Measurements from ENCODE around the gene AKR1C2.
A peak's percentile ranks its signal among the peaks of the same experiment; 100 is the strongest.
"Not testable (repeated sequence)": the region's sequence is repeated elsewhere in the genome, so short reads cannot be mapped to it uniquely, and the experiment has no call there.

The AKR1C2 gene

DNA sequence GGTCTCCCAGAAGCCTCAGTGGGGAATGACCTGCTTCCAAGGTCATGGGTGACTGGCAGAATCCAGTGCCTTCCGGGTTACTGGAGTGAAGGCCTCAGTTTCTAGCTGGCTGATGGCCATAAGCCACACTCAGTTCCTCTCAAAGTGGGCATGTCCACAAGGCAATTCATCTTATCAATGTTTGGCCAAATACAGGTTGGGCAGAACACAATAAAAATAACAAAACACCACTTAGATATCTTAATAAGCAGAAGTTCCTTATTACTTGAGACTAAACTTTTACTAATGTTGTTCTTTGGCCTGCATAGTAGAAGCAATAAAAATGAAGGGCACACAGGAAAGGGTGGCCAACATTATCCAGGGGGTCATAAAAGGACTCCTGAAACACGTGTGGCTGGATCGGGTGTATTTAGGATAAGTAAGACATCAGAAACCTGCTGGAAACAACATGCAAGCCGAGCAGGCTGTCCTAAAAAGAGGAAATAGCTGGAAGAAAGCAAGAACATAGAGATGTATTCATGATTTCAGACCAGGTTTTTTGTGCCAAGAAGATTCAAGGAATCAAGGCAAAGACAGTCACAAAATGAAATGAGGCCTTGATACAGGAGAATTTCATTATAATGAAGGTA lies 19.6 kb upstream of the AKR1C2 start:
- DNase-seq, result peak in 1 of 2 donors; percentile 28

DNA sequence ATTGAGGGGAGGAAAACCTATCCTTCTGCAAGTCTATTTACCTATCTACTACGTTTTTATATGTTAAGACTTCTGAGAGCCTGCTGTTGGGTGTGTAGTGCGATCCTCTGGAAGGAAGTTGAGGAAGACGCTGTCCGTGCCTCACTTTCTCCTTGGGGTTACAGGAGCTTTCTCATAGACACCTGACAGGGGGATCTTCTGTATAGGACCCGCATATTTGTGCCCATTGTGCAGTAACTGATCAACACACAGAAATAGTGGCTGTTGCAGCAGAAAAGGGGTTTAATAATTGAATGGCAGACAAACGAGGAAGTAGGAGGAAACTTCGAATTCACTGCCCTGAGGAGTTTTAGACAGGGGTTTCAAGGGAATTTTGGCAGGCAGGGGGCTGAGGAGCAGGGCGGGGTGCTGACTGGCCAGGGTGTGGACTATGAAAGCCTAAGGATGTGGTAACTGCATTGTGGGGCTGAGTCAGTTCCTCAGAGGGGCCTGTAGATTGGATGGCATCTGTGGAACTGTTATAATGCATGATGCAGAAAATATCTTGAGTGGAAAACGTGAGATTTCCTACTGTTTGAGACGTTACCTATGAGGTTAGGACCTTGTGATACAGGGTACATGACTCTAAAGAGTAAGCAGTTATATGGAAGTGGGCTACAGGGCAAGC lies 18.1 kb upstream of the AKR1C2 start:
- not testable (repeated sequence) for DNase-seq

- DNase-seq, result not testable (repeated sequence)
These were observed 16.3 kb upstream of the AKR1C2 start for GRCh38 chr10:5019770-5020612.

GRCh38 chr10:5018671-5019277 lies 15.1 kb upstream of the AKR1C2 start:
- peak; percentile 33 to 41 for DNase-seq

DNA sequence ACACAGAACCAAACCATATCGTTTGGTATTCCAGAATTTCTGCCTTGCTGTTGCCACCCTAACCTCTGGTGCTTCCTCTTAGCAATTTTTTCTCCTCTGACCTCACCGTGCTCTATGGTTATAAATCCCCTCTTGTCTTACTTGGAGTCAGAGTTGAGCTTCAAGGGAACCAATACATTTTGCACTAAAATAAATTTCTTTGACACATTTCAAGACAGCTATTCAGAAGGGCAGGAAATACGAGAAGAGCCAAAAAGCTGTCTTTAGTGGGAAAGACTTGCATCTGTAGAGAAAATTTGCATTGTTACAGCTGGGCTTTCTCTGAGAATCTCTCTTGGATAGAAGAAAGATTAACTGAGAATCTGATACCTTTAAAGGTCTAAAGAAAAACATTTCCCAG lies 14.5 kb upstream of the AKR1C2 start:
- DNase-seq, result no peak

DNA sequence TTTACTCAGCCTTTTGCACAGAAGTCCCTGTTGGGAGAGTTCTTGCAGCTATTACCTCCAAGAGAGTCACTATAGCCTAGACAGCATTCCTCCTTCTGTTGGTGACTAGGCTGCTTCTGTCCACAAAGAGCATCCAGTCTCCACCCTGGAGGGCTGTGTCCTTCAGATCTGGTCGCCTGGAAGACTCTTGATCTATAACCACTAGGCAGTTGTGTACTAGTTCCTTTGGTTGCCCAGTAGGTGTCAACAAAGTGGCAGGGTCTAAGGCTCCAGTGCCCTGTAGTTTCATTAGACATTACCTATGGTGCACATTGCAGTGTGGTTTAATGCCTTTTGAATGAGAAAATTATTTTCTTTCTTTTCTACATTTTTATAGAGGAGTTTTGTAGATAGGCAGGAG lies 11.3 kb upstream of the AKR1C2 start:
- DNase-seq, result peak in 1 of 2 donors; percentile 6

DNA sequence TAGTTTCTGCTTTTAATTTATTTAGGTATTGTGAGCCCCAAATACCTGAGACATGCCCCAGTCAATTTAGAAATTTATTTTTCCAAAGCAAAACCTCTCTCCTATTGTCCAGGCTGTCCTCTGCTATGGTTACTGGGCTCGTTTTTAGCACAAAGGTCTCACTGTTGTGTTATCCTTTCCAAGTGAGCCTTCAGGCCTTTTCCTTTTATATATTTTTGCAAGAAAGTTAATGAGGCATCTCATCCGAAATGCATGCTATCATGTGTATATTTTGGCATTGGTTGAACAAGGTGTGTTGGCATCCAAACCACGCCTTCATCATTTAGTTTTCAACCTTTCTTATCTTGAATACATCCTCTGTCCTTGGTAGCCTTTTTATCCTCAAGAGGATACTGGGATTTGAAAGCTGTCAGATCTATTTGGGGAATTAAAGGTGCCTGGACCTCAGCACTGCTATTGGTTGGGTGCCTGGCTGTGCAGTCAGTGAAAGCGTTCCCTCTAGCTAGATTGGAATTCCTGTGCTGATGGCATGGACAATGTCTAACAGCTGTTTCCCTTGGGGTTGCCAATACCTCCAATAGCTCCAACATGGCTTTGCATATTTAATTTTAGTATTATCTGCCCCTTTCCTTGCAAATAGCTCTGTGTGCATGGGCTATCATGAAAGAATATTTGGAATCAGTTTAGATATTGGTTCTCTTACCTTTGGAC lies 10.7 kb upstream of the AKR1C2 start:
- DNase-seq, result not testable (repeated sequence)

DNA sequence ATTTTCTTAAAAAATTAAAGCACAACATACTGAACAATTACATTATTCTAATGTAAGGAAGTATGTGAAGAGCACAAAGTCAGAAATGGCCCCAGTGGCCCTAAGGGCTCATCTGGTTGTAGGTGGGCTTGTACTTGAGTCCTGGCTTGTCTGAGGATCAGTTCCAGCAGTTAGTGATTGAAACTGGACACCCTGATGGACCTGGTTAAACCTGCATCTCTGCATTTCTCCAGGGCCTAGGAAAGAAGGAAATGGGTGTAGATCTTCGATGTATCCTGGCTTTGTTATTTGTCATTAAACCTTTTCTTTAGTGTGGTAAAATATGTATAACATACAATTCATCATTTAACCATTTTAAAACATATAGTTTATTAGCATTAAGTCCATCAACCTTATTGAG lies 9.7 kb upstream of the AKR1C2 start:
- DNase-seq, result no peak

- DNase-seq, result no peak
These were observed 8.9 kb upstream of the AKR1C2 start for GRCh38 chr10:5012595-5012994.

GRCh38 chr10:5011392-5011791 lies 7.7 kb upstream of the AKR1C2 start:
- not testable (repeated sequence) for DNase-seq

- DNase-seq, result not testable (repeated sequence)
These were observed 6.4 kb upstream of the AKR1C2 start for GRCh38 chr10:5010043-5010442.

- not testable (repeated sequence) for DNase-seq
These were observed 5.3 kb upstream of the AKR1C2 start for GRCh38 chr10:5008857-5009548.

DNA sequence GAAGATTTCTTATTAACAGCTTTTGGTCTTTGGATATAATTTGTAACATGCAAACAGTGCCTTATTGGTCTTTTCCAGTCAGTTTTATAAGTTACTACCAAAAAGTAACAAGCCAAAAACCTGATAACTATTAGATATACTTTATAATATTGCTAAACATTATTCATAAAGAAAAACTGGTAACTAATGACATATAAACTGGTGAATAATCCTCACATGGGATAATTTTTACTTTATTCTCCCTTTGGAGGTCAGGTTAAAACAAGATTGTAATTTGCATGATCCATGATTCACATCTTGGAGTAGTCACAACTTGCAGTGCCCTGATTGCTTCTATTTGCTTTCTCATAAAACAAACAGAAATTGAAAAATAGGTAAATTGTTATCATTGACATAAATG lies 844 bp upstream of the AKR1C2 start:
- not testable (repeated sequence) for DNase-seq

- DNase-seq, result not testable (repeated sequence)
These were observed 351 bp upstream of the AKR1C2 start for GRCh38 chr10:5004030-5004385.

GRCh38 chr10:5002013-5002727 lies 1.5 kb downstream of the AKR1C2 start:
- no peak for DNase-seq

DNA sequence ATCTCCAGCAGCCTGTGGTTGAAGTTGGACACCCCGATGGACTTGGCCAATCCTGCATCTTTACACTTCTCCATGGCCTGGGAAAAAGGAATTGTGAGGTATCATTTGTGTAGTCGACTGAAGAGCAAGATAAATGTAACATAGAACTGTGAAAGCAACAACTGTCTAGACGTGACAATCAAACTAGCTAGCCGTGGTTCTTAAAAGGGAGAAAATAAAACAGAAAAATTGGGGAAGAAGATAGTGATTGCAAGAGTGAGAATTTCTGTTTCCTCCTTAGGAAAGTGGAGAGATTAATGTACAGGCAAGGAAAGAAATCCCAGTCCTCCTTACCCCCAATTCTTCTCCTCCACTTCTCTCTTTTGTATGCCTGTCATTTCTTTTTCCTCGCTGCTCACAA lies 5.0 kb downstream of the AKR1C2 start:
- DNase-seq, result no peak

DNA sequence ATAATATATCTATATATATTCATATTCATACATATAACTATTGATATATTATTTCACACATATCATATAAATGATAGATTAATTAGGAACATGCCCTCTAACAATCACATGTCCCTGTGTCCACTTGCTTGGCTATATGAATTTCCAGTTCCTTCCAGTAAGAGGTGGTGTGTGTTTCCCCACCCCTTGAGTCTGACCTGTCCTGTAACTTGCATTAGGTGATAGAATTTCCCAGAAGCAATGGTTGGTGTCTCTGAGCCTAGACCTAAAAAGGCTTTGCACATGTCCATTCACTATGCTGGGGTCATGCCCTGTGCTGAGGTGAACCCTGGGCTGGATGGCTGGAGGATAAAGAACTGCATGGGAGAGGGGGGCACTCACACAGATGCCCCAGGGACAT lies 9.4 kb downstream of the AKR1C2 start:
- DNase-seq, result not testable (repeated sequence)

DNA sequence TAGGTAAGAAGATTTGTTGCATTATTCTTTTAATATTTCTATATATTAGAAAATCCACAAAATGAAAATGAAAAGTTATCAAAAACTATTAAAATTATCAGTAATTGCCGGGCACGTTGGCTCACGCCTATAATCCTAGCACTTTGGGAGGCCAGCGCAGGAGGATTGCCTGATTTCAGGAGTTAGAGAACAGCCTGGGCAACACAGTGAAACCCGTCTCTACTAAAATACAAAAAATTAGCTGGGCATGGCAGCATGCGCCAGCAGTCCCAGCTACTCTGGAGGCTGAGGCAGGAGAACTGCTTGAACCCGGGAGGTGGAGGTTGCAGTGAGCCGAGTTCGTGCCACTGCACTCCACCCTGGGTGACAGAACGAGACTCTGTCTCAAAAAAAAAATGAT lies 11.1 kb downstream of the AKR1C2 start:
- not testable (repeated sequence) for DNase-seq

DNA sequence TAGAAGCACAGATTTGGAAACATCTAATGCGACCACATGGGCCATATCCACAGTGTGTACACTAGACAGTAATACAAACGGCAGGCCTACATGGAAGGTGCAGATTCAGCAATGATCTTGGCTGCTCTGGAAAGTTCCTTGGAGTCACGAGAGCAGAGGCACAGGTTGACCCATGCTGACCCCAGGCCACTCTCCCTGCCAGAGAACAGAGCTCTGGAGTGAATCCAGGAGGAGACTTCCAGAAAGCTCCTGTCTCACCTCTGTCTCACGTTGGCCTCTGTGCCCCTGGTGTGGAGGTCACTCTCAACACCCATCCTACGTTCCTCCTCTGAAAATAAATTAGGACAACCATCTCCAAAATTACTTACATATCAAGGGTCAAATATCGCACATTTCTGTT lies 12.2 kb downstream of the AKR1C2 start:
- DNase-seq, result not testable (repeated sequence)

GRCh38 chr10:4990217-4990616 lies 13.4 kb downstream of the AKR1C2 start:
- no peak for DNase-seq

DNA sequence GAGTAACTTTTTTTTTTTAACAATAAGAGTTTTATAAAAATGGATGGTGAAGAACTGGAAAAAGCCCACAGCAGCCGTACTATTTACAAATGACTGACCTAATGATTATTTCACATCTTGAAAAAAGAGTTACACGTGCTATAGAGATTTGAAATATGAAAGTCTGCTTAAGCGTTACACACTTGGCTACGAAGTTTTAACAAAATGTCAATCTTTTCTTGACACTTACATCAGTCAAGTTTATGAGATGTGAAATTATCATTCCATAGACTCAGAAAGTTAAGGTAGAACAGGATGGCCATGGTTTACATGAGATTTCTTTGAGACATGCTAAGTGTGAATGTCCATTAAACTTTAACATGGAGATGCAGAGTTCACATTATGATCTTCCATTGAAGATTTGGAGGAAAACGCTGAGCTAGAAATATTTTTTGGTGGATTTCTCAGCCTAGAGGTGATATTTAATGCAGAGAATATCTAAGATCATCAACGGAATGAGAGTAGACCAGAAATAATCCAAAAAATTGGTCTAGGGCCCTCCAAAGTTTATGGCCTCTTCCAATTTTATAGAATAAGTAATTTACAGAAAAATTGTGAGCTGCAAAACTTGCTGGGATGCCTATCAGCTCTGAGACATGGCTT lies 15.5 kb downstream of the AKR1C2 start:
- not testable (repeated sequence) for DNase-seq

Data from inflammatory macrophage (primary cell).